GM19023 (cell line): ENCODE measurements around the gene YIPF7.

Experiments
- ATAC-seq: cut with Tn5 transposase; IDR thresholded peaks from one replicate; pipeline ENCODE4 v1.9.1; 2021; ENCODE audit warnings: mild to moderate bottlenecking, moderate library complexity; ENCODE audit not compliant: unreplicated experiment

Gene YIPF7

GRCh38 chr4:44623676-44624075 lies 27.7 kb downstream of the YIPF7 start:
- no peak for ATAC-seq

- ATAC-seq, result no peak
Measured at GRCh38 chr4:44616621-44617020, 34.8 kb downstream of the YIPF7 start.

- ATAC-seq, result no peak
Measured at GRCh38 chr4:44583393-44583792, 68.0 kb downstream of the YIPF7 start.

GRCh38 chr4:44580231-44580630 lies 71.2 kb downstream of the YIPF7 start:
- no peak for ATAC-seq

- no peak for ATAC-seq
Measured at GRCh38 chr4:44578954-44579353, 72.5 kb downstream of the YIPF7 start.
